Osteocyte (in vitro differentiated cells): ENCODE measurements around the gene PHTF2. TPM values are rescaled to one million over a fixed set of nuclear protein-coding genes. Genes with fewer than 3 reads are reported as not detected.
"Not testable (repeated sequence)": the region's sequence is repeated elsewhere in the genome, so short reads cannot be mapped to it uniquely, and the experiment has no call there.

Source experiments
- DNase-seq: peaks from one replicate; pipeline ENCODE4 v3.0.0; 2021; ENCODE audit warnings: mixed read lengths; ENCODE audit not compliant: unreplicated experiment; ENCODE audit errors: extremely low spot score
- H3K27ac Mint-ChIP-seq: one replicate; pipeline ENCODE4 v1.8.0; 2021; ENCODE audit warnings: mild to moderate bottlenecking, mixed read lengths; ENCODE audit not compliant: unreplicated experiment
- H3K27me3 Mint-ChIP-seq: one replicate; pipeline ENCODE4 v1.8.0; 2021; ENCODE audit warnings: mixed read lengths; ENCODE audit not compliant: unreplicated experiment
- H3K36me3 Mint-ChIP-seq: one replicate; pipeline ENCODE4 v1.8.0; 2021; ENCODE audit warnings: mixed read lengths; ENCODE audit not compliant: unreplicated experiment
- H3K4me1 Mint-ChIP-seq: one replicate; pipeline ENCODE4 v1.8.0; 2021; ENCODE audit warnings: mixed read lengths; ENCODE audit not compliant: unreplicated experiment
- H3K4me3 Mint-ChIP-seq: one replicate; pipeline ENCODE4 v1.8.0; 2021; ENCODE audit warnings: mild to moderate bottlenecking, moderate library complexity, mixed read lengths; ENCODE audit not compliant: unreplicated experiment
- H3K9me3 Mint-ChIP-seq: one replicate; pipeline ENCODE4 v1.8.0; 2021; ENCODE audit warnings: mixed read lengths; ENCODE audit not compliant: unreplicated experiment
- CTCF ChIP-seq: fragments of 200-600 bp; sonication (generic); IDR thresholded peaks from 2 replicates; pipeline ENCODE4 v1.5.0; 2021; ENCODE audit warnings: antibody characterized with exemption, mild to moderate bottlenecking, moderate library complexity
- total RNA-seq: library from RNA; stranded (reverse); gene quantifications from 2 replicates; pipeline ENCODE4 v1.2.1, GENCODE V29; 2021

Gene PHTF2
- total RNA-seq, 1 donor from 2014 or later = 29.3 TPM

DNA sequence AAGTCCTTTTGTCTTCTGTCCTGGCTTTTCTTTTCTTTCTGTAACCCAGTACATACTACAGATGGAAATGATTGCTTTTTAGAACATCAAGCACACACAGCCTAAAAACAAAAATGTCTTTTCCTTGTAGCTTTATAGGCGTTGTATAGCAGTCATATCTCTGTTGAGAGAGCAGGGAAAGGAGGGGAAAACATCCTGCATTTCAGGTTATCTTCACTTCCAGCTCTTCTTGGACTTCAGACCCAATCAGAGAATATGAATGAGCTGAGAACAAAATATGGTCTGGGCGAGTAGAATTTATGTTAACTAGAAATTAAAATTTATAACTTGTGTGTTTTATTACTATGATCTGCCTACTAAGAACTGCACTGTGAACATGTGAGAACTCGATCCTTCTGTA is 15.0 kb upstream of the PHTF2 start:
- DNase-seq = no peak
- no peak overlapping the region for H3K4me3 Mint-ChIP-seq
- no peaks in the 10 kb centered on the region for H3K9me3 Mint-ChIP-seq
- TF ChIP-seq CTCF = no peak
- no peaks in the 10 kb centered on the region for H3K27me3 Mint-ChIP-seq
- H3K36me3 Mint-ChIP-seq = peaks cover 31% of the 10 kb centered on the region
- H3K27ac Mint-ChIP-seq = no peak overlapping the region
- no peaks in the 10 kb centered on the region for H3K4me1 Mint-ChIP-seq

- not testable (repeated sequence) for H3K27ac Mint-ChIP-seq, H3K4me3 Mint-ChIP-seq, H3K27me3 Mint-ChIP-seq, H3K9me3 Mint-ChIP-seq, DNase-seq, H3K4me1 Mint-ChIP-seq
- peaks cover 28% of the 10 kb centered on the region for H3K36me3 Mint-ChIP-seq
Observed at GRCh38 chr7:77784426-77784825, 14.1 kb upstream of the PHTF2 start.

DNA sequence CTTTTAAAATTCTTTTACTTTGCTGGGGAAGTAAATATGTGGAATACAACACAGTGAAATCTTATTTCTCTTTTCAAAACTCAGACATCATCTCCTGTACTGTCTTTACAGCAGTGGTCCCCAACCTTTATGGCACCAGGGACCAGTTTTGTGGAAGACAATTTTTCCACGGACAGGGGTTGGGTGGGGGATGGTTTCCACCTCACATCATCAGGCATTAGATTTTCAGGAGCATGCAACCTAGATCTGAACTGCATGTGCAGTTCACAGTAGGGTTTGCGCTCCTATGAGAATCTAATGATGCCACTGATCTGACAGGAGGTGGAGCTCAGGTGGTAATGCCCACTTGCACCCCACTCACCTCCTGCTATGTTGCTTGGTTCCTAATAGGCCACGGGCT is 12.6 kb upstream of the PHTF2 start:
- no peak overlapping the region for H3K4me3 Mint-ChIP-seq
- no peak for TF ChIP-seq CTCF
- no peaks in the 10 kb centered on the region for H3K9me3 Mint-ChIP-seq
- peaks cover 23% of the 10 kb centered on the region for H3K36me3 Mint-ChIP-seq
- H3K4me1 Mint-ChIP-seq = no peaks in the 10 kb centered on the region
- no peak overlapping the region for H3K27ac Mint-ChIP-seq
- no peaks in the 10 kb centered on the region for H3K27me3 Mint-ChIP-seq
- no peak for DNase-seq

- Mint-ChIP-seq H3K36me3 (peaks cover 20% of the 10 kb centered on the region), H3K4me3 (no peak overlapping the region), H3K27me3 (no peaks in the 10 kb centered on the region), H3K9me3 (no peaks in the 10 kb centered on the region), H3K4me1 (no peaks in the 10 kb centered on the region), H3K27ac (no peak overlapping the region)
- no peak for TF ChIP-seq CTCF
- DNase-seq = no peak
Observed at GRCh38 chr7:77786741-77787140, 11.8 kb upstream of the PHTF2 start.

GRCh38 chr7:77788327-77788902 is 10.2 kb upstream of the PHTF2 start:
- DNase-seq = no peak
- no peaks in the 10 kb centered on the region for H3K4me1 Mint-ChIP-seq
- no peak overlapping the region for H3K27ac Mint-ChIP-seq
- H3K27me3 Mint-ChIP-seq = no peaks in the 10 kb centered on the region
- H3K36me3 Mint-ChIP-seq = peaks cover 14% of the 10 kb centered on the region
- H3K9me3 Mint-ChIP-seq = no peaks in the 10 kb centered on the region
- H3K4me3 Mint-ChIP-seq = no peak overlapping the region
- no peak for TF ChIP-seq CTCF

DNA sequence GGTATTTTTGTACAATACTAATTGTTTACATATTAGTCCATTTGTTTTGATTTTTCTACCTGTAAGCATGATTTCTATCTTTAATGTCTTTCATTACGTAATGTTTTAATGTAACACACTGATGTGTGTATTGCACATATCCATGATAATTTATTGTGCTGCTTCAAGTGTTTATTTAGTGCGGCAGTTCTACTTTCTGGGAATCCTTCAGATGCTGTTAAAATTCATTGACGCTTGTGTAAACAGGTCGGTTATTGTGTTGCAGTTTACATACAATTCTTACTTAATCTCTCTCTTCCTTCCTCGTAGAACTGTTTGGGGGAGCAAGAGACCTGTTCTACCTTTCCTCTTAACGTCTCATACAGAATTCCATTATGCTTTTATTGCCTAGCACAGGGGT is 7.2 kb upstream of the PHTF2 start:
- H3K36me3 Mint-ChIP-seq = peaks cover 9% of the 10 kb centered on the region
- no peak overlapping the region for H3K27ac Mint-ChIP-seq

More for the DNA sequence above, 7.2 kb upstream of the PHTF2 start:
- Mint-ChIP-seq H3K4me3 (no peak overlapping the region), H3K27me3 (no peaks in the 10 kb centered on the region), H3K9me3 (no peaks in the 10 kb centered on the region), H3K4me1 (peaks cover 10% of the 10 kb centered on the region)
- TF ChIP-seq CTCF = no peak
- DNase-seq = no peak
